GM19438 (cell line): Measurements from ENCODE around the gene HABP4.

ENCODE experiments used
- ATAC-seq: cut with Tn5 transposase; IDR thresholded peaks from one replicate; pipeline ENCODE4 v1.9.1; 2021; ENCODE audit warnings: low read depth; ENCODE audit not compliant: unreplicated experiment

The HABP4 gene

DNA sequence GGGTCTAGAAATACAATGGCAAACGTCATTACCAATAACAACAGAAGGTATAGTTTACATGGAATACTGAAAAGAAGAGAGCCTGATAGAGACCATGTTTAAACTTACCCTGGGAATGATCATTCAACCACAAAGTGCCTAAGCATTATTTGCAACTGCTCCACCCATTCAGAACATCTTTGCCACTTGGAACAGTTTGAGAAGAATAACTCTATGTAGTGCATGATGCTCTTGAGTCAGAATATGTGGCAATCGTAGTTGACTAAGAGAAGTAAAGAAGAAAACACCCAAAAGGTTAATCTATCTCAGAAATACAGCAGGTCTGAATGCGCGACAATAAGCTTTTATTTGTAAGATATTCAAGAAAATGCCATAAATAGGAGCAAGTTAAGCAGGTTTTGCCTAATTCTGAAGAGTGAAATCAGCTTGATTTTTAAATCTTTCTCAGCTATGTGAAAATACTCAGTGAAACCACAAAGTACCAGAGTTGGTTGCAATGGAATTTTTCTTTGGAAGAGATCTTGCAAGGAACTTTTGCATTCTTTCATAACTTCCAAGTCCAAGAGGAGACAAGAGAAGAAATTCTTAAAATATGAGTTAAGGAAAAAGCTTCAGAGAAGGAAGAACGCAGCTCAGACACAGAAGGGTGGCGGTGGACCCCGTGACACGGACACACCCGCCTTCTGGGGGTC, 64.3 kb downstream of the HABP4 start:
- ATAC-seq: no peak

DNA sequence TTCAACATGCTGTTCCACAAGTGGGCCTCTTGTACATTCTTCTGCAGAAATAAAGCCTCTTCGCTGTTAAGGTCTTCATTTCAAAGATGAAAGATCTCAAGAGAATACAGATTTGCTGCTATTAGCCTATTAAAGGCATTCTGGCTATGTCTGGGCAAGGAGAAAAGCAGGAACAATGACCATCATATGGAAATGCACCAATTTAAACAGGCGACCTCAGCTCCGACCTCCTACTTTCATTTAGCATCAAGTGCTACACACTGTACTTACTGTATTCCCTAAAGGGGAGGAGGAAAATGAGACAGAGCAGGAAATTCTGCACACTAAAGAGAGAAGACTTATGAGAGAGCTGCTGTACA, 64.8 kb downstream of the HABP4 start:
- no peak for ATAC-seq

DNA sequence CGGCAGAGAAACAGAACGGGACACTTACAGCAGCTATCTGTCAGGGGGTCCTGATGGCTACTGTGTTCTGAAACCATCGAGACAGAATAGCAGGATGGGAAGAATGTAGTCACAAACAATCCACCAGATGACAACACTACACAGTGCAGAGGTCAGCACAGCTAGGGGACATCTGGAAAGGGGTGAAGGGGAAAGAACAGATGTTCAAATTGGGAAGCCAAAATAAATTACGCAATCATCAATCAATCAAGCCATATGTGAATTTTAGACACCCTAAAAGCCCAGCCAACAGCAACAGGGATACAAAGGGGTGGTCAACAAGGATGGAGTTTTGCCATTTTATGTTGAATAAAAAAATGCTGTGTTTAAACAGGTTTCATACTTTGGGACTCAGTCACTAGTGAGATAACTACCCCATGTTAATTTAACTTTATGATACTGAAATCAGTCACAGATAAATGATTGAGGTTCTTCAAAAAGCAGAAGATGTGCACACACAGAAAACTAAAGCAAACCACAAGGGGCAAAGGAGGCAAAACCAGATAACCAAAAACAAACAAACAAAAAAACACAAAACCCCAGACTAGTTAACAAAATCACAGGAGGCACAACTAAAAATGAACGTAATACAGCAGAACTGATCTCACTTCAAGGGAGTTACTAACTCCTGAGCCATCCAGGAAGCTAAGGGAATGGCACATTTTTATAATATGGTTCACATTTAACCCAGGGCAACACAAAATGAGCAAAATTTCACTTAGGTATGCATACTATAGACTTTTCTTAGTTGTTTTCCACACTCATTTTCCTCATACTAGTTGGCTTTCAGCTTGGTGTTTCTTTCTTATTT, 65.9 kb downstream of the HABP4 start:
- no peak for ATAC-seq

DNA sequence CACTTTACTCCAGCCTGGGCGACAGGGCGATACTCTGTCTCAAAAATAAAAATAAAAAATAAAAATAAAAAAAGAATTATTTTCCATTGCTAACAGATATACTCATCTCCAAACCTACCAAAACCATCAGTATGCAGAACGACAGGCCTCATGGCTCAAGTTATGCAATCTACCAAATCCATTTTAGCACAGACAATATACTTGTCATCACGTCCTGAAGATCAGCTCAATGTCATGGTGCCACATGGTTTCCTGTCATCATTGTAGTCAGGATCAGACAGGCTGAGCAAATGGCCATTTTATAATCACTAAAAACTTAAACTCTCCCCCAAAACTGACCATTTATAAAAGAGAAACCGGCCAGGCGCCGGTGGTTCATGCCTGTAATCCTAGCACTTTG, 69.1 kb downstream of the HABP4 start:
- no peak for ATAC-seq

DNA sequence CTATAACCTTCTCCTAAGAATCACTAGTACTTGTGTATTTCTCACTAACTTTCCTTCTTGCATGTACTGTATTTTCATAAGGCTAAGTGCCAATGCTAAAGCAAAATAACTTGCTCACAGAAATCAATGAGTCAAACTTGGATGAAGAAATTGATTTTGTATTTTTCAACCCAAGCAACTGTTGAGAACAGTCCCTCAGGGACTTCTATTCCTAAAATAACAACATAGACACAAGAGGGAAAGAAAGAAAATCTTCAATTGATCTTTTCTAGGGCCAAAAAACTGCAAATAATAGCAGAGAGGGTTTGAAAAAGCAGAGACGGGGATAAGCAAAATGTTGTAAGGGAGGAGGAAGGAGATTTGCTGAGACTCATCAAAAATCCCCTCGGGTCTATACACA, 69.8 kb downstream of the HABP4 start:
- ATAC-seq: no peak

DNA sequence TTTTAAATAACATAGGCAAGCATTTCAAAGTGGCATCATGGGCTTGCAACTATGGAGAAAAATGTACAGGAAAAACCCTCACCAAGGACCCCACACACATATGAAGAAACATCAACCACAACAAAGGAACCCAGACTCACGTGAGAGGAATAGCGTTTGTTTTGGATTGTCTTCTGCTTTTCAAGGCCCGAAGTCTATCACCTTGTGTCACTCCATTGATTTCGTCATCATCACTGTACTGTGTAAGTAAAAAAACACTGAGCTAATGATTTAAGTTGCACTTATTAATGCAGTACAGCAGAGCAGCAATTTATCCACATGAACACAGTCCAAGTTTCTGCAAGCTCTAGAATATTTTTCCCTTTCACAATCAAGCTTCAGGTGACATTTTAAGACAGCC, 72.4 kb downstream of the HABP4 start:
- ATAC-seq: no peak

DNA sequence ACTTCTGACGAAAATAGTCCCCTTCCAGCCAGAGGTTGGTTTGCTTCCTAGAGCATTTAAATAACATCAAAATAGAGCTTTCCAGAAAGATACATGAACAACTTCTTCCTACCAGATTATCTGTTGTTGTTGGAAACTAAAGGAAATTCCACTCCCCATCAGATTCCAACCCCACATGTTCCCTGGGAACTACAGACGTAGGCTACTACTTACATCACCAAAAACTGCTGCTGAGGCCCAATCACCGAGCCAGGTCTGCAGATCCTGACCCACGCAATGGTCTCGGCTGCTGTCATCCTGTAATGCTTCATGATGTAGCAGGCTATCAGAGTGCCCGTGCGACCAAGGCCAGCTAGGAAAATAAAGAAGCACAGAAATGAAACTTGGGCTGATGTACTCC, 73.4 kb downstream of the HABP4 start:
- ATAC-seq: no peak

DNA sequence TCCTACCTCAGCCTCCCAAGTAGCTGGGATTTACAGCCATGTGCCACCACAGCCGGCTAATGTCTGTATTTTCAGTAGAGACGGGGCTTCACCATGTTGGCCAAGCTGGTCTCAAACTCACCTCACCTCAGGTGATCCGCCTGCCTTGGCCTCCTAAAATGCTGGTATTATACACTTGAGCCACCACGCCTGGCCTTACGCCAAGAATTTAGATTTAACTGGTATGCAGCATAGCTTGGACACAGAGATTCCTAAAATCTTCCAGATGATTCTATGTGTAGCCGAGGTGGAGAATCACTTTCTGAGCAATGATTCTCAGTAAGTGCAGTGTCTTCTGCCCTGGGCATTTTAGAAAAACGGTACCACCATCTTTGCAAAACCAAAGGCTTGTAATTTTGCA, 74.1 kb downstream of the HABP4 start:
- no peak for ATAC-seq

DNA sequence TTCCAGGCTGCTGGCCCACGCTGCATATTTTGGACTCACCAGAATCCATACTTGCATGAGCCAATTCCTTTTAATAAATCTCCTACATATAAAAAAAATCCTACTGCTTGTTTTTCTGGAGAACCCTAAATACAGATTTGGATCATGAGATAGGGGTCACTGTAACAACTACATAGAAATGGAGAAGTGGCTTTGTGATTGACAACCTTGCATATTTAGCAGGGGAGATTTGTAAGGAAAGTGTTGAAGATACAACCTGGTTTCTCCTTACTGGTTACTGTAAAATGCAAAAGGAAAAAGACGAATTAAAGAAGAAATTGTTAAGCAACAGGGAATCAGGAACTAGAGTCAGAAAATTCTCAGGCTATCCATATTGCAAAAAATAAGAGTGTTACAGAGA, 74.8 kb downstream of the HABP4 start:
- ATAC-seq: no peak

DNA sequence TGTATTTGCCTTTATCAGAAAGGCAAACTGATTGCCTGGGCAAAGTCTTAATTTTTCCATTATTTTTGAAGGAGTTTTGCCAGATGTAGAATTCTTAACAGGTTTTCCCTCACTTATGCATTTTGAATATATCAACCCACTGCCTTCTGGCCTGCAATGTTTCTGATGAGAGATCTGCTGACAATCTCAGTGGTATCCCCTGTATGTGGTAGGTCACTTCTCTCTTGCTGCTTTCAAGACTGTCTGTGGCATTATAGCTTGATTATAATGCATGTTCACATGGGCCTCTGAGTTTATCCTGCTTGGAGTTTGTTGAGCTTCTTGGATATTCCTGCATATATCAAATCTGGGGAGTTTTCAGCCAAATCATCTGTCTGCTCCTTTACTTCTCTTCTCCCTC, 82.2 kb downstream of the HABP4 start:
- ATAC-seq: no peak

DNA sequence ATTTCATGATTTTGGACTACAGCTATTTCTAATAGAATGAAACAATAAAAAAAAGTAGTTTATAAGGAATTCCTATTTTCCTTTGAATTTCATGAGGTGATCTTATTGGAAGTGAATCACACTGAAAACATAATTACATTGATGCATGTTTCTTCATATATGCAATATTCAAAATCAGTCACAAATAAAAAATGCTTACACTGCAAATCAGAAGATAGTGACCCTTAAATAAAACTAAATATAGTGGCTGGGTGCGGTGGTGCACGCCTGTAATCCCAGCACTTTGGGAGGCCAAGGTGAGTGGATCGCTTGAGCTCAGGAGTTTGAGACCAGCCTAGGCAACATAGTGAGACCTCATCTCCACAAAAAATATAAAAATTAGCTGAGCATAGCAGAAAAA, 90.1 kb downstream of the HABP4 start:
- no peak for ATAC-seq
